Gastrocnemius medialis (tissue), 4 donors: ENCODE data around the gene SNX6. TPM values are rescaled to one million over a fixed set of nuclear protein-coding genes. Genes with fewer than 3 reads are reported as not detected.

ENCODE experiments used
- ATAC-seq, 2 donors: fragments of 150-250 bp; one replicate each; pipeline ENCODE4 v1.9.1; 2016
- DNase-seq, 2 donors: peaks; one replicate each; pipeline ENCODE4 v3.0.0-alpha.2; 2019
- H3K27ac ChIP-seq, 4 donors: fragments of 200-600 bp; sonication (generic); 1 replicate in 1 of 4; 2 replicates in 3 of 4; pipeline ENCODE4 v1.5.1; 2016 to 2018; ENCODE audit warnings: mild to moderate bottlenecking in 2 of 4, moderate library complexity in 1 of 4
- H3K27me3 ChIP-seq, 3 donors: fragments of 200-600 bp; sonication (generic) in 2 of 3; 1 replicate in 1 of 3; 2 replicates in 2 of 3; pipeline versions ENCODE4 v1.5.1 to v1.6.0; 2016 to 2019; ENCODE audit warnings: mild to moderate bottlenecking in 1 of 3, moderate library complexity in 1 of 3
- H3K36me3 ChIP-seq, 2 donors: fragments of 200-600 bp; sonication (generic) in 1 of 2; one replicate each; pipeline ENCODE4 v1.5.1; 2017 to 2018
- H3K4me1 ChIP-seq, 2 donors: fragments of 200-600 bp; sonication (generic) in 1 of 2; one replicate each; pipeline ENCODE4 v1.5.1; 2016 to 2017; ENCODE audit warnings: mild to moderate bottlenecking in 2 of 2
- H3K4me3 ChIP-seq, 4 donors: fragments of 200-600 bp; sonication (generic) in 3 of 4; 1 replicate in 1 of 4; 2 replicates in 3 of 4; pipeline ENCODE4 v1.5.1; 2016 to 2019; ENCODE audit warnings: mild to moderate bottlenecking in 2 of 4
- H3K9me3 ChIP-seq, 3 donors: fragments of 200-600 bp; sonication (generic) in 2 of 3; 1 replicate in 1 of 3; 2 replicates in 2 of 3; pipeline ENCODE4 v1.5.1; 2016 to 2019
- POLR2A ChIP-seq, 2 donors: fragments of 450-650 bp; IDR thresholded peaks; one replicate each; pipeline ENCODE4 v1.6.1; 2017; ENCODE audit warnings: antibody characterized with exemption in 2 of 2, mild to moderate bottlenecking in 2 of 2, moderate library complexity in 2 of 2
- in situ Hi-C, 4 donors: fragments of 200-750 bp; cut with MboI; loops; one replicate each; pipeline versions ENCODE4 v1.15.0 to v1.8.0; 2017; ENCODE audit warnings: low sequenced_read_pairs in 4 of 4
- intact Hi-C: fragments of 100-400 bp; cut with DNase I; formaldehyde crosslinking; loops from one replicate; pipeline ENCODE4 v1.15.1; 2023; ENCODE audit warnings: low total_unique reads
- total RNA-seq, 4 donors: library from RNA; depleted of rRNA; stranded (reverse); fragments of >200 nt; gene quantifications; one replicate each; pipeline versions ENCODE4 v1.1.0 to v1.2.3, GENCODE V29; 2016
- TF ChIP-seq, protein P1 (sequence below), 5 experiments: fragments of 450-650 bp in 3 of 5; fragments of 200-600 bp in 2 of 5; sonication (generic) in 2 of 5; IDR thresholded peaks in 4 of 5; conservative IDR thresholded peaks in 1 of 5; 1 replicate in 4 of 5; 2 replicates in 1 of 5; pipeline ENCODE4 v1.5.1; 2016 to 2019; ENCODE audit warnings: antibody characterized with exemption in 5 of 5, mild to moderate bottlenecking in 3 of 5, moderate library complexity in 3 of 5

SNX6 gene
- total RNA-seq, 4 donors from 2014 or later, result 73.8 to 113 (median 109) TPM

DNA sequence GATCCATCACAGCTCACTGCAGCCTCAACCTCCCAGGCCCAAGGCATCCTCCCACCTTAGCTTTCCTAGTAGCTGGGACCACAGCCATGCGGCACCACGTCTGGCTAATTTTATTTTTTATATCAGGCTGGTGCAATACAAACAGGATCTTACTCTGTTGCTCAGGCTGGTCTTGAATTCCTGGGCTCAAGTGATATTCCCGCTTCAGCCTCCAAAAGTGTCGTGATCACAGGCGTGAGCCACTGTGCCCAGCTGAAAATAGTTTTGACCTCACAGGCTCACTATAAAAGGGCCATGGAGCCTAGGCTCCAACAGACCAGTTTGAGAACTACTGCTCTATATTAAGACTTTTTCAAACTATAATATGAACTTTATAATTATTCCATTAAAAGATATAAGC lies 37.3 kb downstream of the SNX6 start:
- Histone ChIP-seq H3K4me1 (peaks cover 22 to 50% of the 10 kb centered on the region in 2 donors), H3K36me3 (peaks cover 0 to 53% of the 10 kb centered on the region in 2 donors), H3K4me3 (no peak overlapping the region), H3K9me3 (no peaks in the 10 kb centered on the region), H3K27ac (peak overlapping the region; percentile 69 to 84 (median 80)), H3K27me3 (no peaks in the 10 kb centered on the region)
- in situ Hi-C loops, result no loop called here
- ATAC-seq (peak; percentile 82 to 93), DNase-seq (peak; percentile 29 to 82)
- TF ChIP-seq, protein P1, sequence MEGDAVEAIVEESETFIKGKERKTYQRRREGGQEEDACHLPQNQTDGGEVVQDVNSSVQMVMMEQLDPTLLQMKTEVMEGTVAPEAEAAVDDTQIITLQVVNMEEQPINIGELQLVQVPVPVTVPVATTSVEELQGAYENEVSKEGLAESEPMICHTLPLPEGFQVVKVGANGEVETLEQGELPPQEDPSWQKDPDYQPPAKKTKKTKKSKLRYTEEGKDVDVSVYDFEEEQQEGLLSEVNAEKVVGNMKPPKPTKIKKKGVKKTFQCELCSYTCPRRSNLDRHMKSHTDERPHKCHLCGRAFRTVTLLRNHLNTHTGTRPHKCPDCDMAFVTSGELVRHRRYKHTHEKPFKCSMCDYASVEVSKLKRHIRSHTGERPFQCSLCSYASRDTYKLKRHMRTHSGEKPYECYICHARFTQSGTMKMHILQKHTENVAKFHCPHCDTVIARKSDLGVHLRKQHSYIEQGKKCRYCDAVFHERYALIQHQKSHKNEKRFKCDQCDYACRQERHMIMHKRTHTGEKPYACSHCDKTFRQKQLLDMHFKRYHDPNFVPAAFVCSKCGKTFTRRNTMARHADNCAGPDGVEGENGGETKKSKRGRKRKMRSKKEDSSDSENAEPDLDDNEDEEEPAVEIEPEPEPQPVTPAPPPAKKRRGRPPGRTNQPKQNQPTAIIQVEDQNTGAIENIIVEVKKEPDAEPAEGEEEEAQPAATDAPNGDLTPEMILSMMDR (IDR thresholded peaks at IDR 0.05 in 4 of 5, conservative IDR thresholded peaks at IDR 0.05 in 1 of 5), result no peak
- peak in 1 of 2 donors; percentile 64 for TF ChIP-seq POLR2A (IDR thresholded peaks at IDR 0.05)
- intact Hi-C loops, result loop anchor here (2.0 kb wide), 2 partner anchors 38 to 122 kb away; partner anchors contain the start of genes CFL2 and SNX6

DNA sequence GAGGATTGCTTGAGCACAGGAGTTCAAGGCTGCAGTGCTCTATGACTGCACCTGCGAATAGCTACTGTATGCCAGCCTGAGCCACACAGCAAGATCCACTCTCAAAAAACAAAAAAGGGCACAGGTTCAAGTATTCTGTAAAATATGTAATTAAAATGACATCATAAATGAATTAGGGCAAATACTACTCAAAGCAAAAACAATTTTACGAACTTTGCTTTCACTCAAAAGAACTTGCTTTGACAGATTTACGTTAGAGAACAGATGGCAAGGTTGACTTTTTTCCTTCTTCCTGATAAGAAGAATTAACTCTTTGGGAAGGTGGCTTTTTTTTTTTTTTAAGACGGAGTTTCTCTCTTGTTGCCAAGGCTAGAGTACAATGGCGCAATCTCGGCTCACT lies 46.4 kb downstream of the SNX6 start:
- DNase-seq (no peak), ATAC-seq (no peak)
- H3K9me3 ChIP-seq, result no peaks in the 10 kb centered on the region
- intact Hi-C loops, result no loop called here
- no peaks in the 10 kb centered on the region for H3K4me1 ChIP-seq
- H3K27ac ChIP-seq, result no peak overlapping the region
- no peak for TF ChIP-seq POLR2A (IDR thresholded peaks at IDR 0.05)
- TF ChIP-seq, protein P1 (IDR thresholded peaks at IDR 0.05 in 4 of 5, conservative IDR thresholded peaks at IDR 0.05 in 1 of 5), result no peak
- H3K4me3 ChIP-seq, result no peak overlapping the region
- in situ Hi-C loops, result no loop called here
- H3K36me3 ChIP-seq, result peaks cover 6 to 72% of the 10 kb centered on the region in 2 donors
- no peaks in the 10 kb centered on the region for H3K27me3 ChIP-seq

DNA sequence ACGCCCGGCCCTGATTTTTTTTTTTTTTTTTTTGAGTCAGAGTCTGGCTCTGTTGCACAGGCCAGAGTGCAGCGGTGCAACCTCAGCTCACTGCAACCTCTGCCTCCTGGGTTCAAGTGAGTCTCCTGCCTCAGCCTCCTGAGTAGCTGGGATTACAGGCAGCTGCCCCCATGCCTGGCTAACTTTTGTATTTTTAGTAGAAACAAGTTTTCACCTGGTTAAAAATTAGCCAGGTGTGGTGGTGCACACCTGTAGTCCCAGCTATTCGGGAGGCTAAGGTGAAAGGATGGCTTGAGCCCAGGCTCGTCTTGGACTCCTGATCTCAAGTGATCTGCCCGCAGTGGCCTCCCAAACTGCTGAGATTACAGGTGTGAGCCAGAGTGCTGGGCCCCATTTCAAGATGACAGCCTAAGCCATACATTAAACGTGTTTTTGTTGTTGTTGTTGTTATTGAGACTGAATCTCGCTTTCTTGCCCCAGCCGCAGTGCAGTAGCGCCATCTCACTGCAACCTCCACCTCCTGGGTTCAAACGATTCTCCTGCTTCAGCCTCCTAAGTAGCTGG lies 47.7 kb downstream of the SNX6 start:
- Histone ChIP-seq H3K4me3 (no peak overlapping the region), H3K9me3 (no peaks in the 10 kb centered on the region), H3K27ac (no peak overlapping the region), H3K27me3 (no peaks in the 10 kb centered on the region), H3K4me1 (no peaks in the 10 kb centered on the region), H3K36me3 (peaks cover 6 to 84% of the 10 kb centered on the region in 2 donors)
- in situ Hi-C loops (no loop called here), intact Hi-C loops (no loop called here)
- TF ChIP-seq POLR2A (IDR thresholded peaks at IDR 0.05), result no peak
- TF ChIP-seq, protein P1 (IDR thresholded peaks at IDR 0.05 in 4 of 5, conservative IDR thresholded peaks at IDR 0.05 in 1 of 5), result no peak
- ATAC-seq (no peak), DNase-seq (no peak)

DNA sequence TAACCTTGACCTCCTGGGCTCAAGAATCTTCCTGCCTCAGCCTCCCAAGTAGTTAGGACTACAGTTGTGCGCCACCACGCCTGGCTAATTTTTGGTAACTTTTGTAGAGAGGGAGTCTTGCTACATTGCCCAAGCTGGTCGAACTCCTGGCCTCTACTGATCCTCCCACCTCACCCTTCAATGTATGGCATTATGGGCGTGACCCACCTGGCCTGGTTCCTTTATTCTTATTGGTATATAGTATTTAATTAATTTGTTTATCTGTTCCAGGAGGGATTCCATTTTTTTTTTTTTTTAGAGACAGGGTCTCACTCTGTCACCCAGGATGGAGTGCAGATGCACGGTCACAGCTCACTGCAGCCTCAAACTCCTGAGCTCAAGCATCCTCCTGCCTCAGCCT lies 49.6 kb downstream of the SNX6 start:
- ATAC-seq (no peak), DNase-seq (no peak)
- Histone ChIP-seq H3K9me3 (no peaks in the 10 kb centered on the region), H3K27ac (no peak overlapping the region), H3K27me3 (no peaks in the 10 kb centered on the region), H3K36me3 (peaks cover 6 to 79% of the 10 kb centered on the region in 2 donors), H3K4me3 (no peak overlapping the region), H3K4me1 (no peaks in the 10 kb centered on the region)
- intact Hi-C loops (no loop called here), in situ Hi-C loops (no loop called here)
- TF ChIP-seq POLR2A (IDR thresholded peaks at IDR 0.05), result no peak
- TF ChIP-seq, protein P1 (IDR thresholded peaks at IDR 0.05 in 4 of 5, conservative IDR thresholded peaks at IDR 0.05 in 1 of 5), result no peak

DNA sequence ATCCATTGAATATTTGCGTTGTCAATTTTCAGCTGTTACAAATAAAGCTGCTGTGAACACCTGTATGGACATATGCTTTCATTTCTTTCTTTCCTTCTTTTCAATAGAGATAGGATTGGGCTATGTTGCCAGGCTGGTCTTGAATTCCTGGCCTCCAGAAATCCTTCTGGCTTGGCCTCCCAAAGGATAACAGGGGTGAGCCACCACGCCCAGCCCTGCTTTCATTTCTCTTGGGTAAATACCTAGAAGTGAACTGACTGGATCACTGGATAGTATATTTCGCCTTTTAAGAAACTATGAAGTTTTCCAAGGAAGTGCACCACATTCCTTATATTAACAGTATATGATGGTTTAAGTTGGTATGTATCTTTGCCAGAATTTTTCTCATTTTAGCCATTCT lies 58.2 kb downstream of the SNX6 start:
- H3K4me1 ChIP-seq, result no peaks in the 10 kb centered on the region
- DNase-seq, result no peak
- no peaks in the 10 kb centered on the region for H3K27me3 ChIP-seq
- H3K9me3 ChIP-seq, result no peaks in the 10 kb centered on the region
- ATAC-seq, result no peak
- in situ Hi-C loops (loop anchor here in 1 of 4 donors (10.0 kb wide), 1 partner anchor 47 kb away; no protein-coding TSS in a partner anchor), intact Hi-C loops (no loop called here)
- peaks cover 5 to 81% of the 10 kb centered on the region in 2 donors for H3K36me3 ChIP-seq
- no peak for TF ChIP-seq POLR2A (IDR thresholded peaks at IDR 0.05)
- H3K4me3 ChIP-seq, result no peak overlapping the region
- no peak overlapping the region for H3K27ac ChIP-seq
